GM08714 (cell line): Measurements from ENCODE around the gene WNK2.
"Not testable (repeated sequence)": the region's sequence is repeated elsewhere in the genome, so short reads cannot be mapped to it uniquely, and the experiment has no call there.

Experiments used
- H3K4me3 ChIP-seq: fragments of 200-500 bp; sonication (Bioruptor generic); 2 replicates; pipeline ENCODE4 v1.5.1; 2014; ENCODE audit warnings: mild to moderate bottlenecking, low read length, inconsistent platforms
- ZNF274 ChIP-seq: IDR thresholded peaks from 2 replicates; pipeline ENCODE4 v1.6.1; 2012; ENCODE audit warnings: mild to moderate bottlenecking, low read depth, low read length

The WNK2 gene

GRCh38 chr9:93183663-93184431, at the start of gene WNK2:
WNK2 (plus strand) TSS chr9:93184139; CDS start chr9:93184930, 791 bp downstream.
- peak within 1 kb of the TSS; percentile 22; the same call in 1 of the 2 replicates for H3K4me3 ChIP-seq

GRCh38 chr9:93134740-93135444, 49.0 kb upstream of the WNK2 start:
- no peak for TF ChIP-seq ZNF274
- H3K4me3 ChIP-seq = peak overlapping the region; percentile 68; the same call in 1 of the 2 replicates

More at GRCh38 chr9:93183663-93184431, at the start of gene WNK2:
- TF ChIP-seq ZNF274 = no peak

GRCh38 chr9:93136011-93136440, 47.9 kb upstream of the WNK2 start:
- no peak overlapping the region for H3K4me3 ChIP-seq
- TF ChIP-seq ZNF274 = no peak

- no peak overlapping the region for H3K4me3 ChIP-seq
- TF ChIP-seq ZNF274 = no peak
Observed at GRCh38 chr9:93137362-93137761, 46.6 kb upstream of the WNK2 start.

GRCh38 chr9:93138171-93138764, 45.7 kb upstream of the WNK2 start:
- H3K4me3 ChIP-seq = no peak overlapping the region
- TF ChIP-seq ZNF274 = no peak

- no peak overlapping the region for H3K4me3 ChIP-seq
- no peak for TF ChIP-seq ZNF274
Observed at GRCh38 chr9:93139365-93140182, 44.4 kb upstream of the WNK2 start.

- no peak for TF ChIP-seq ZNF274
- H3K4me3 ChIP-seq = no peak overlapping the region
Observed at GRCh38 chr9:93141771-93142483, 42.0 kb upstream of the WNK2 start.

GRCh38 chr9:93143830-93144530, 40.0 kb upstream of the WNK2 start:
- TF ChIP-seq ZNF274 = no peak
- H3K4me3 ChIP-seq = no peak overlapping the region

GRCh38 chr9:93146696-93147095, 37.2 kb upstream of the WNK2 start:
- H3K4me3 ChIP-seq = not testable (repeated sequence)

- H3K4me3 ChIP-seq = no peak overlapping the region
- no peak for TF ChIP-seq ZNF274
Observed at GRCh38 chr9:93147632-93148031, 36.3 kb upstream of the WNK2 start.

GRCh38 chr9:93148721-93149120, 35.2 kb upstream of the WNK2 start:
- no peak for TF ChIP-seq ZNF274
- no peak overlapping the region for H3K4me3 ChIP-seq

GRCh38 chr9:93149361-93149760, 34.6 kb upstream of the WNK2 start:
- H3K4me3 ChIP-seq = no peak overlapping the region
- no peak for TF ChIP-seq ZNF274

- H3K4me3 ChIP-seq = no peak overlapping the region
- TF ChIP-seq ZNF274 = no peak
Observed at GRCh38 chr9:93151097-93151784, 32.7 kb upstream of the WNK2 start.
